Stimulated activated CD4-positive, alpha-beta T cell treated with anti-CD3 and anti-CD28 coated beads, Interleukin-2, amount 100 ng/mL, for 4 hours (primary cell): ENCODE data around the gene ARAP1.

Experiments used
- DNase-seq: peaks from one replicate; pipeline ENCODE4 v3.0.0-alpha.2; 2020; ENCODE audit warnings: low read depth

ARAP1 gene

GRCh38 chr11:72742513-72743320 is 9.5 kb downstream of the ARAP1 start:
- DNase-seq, result no peak

GRCh38 chr11:72741849-72742512 is 10.2 kb downstream of the ARAP1 start:
- no peak for DNase-seq

GRCh38 chr11:72741429-72741833 is 10.8 kb downstream of the ARAP1 start:
- DNase-seq, result no peak

- no peak for DNase-seq
Observed at GRCh38 chr11:72740562-72741428, 11.4 kb downstream of the ARAP1 start.

- no peak for DNase-seq
Observed at GRCh38 chr11:72740060-72740424, 12.2 kb downstream of the ARAP1 start.

GRCh38 chr11:72739240-72740059 is 12.8 kb downstream of the ARAP1 start:
- DNase-seq, result no peak

- DNase-seq, result no peak
Observed at GRCh38 chr11:72738199-72739141, 13.7 kb downstream of the ARAP1 start.

- DNase-seq, result no peak
Observed at GRCh38 chr11:72737336-72737735, 14.9 kb downstream of the ARAP1 start.

GRCh38 chr11:72736452-72737069 is 15.6 kb downstream of the ARAP1 start:
- DNase-seq, result peak; percentile 46

- no peak for DNase-seq
Observed at GRCh38 chr11:72735495-72736027, 16.6 kb downstream of the ARAP1 start.

GRCh38 chr11:72732329-72732728 is 19.9 kb downstream of the ARAP1 start:
- DNase-seq, result no peak

- no peak for DNase-seq
Observed at GRCh38 chr11:72730737-72731136, 21.5 kb downstream of the ARAP1 start.

GRCh38 chr11:72730243-72730642 is 22.0 kb downstream of the ARAP1 start:
- no peak for DNase-seq

GRCh38 chr11:72727521-72727920 is 24.7 kb downstream of the ARAP1 start:
- no peak for DNase-seq

- no peak for DNase-seq
Observed at GRCh38 chr11:72726266-72727220, 25.7 kb downstream of the ARAP1 start.

- DNase-seq, result no peak
Observed at GRCh38 chr11:72725724-72726028, 26.5 kb downstream of the ARAP1 start.

- DNase-seq, result peak; percentile 73
Observed at GRCh38 chr11:72724851-72725723, 27.1 kb downstream of the ARAP1 start.

GRCh38 chr11:72724021-72724551 is 28.1 kb downstream of the ARAP1 start:
- no peak for DNase-seq
